H1 (cell line): Measurements from ENCODE around the gene CCNC. TPM values are rescaled to one million over a fixed set of nuclear protein-coding genes. Genes with fewer than 3 reads are reported as not detected.

Source experiments
- BCL11A ChIP-seq, 2 experiments: IDR thresholded peaks; one replicate each; pipeline ENCODE4 v1.6.1; 2011; ENCODE audit warnings: low read depth in 2 of 2, low read length in 2 of 2, mild to moderate bottlenecking in 2 of 2
- JUND ChIP-seq: IDR thresholded peaks from 2 replicates; pipeline ENCODE4 v1.6.1; 2011; ENCODE audit warnings: mild to moderate bottlenecking, improper control_type of control experiment, low read length
- TEAD4 ChIP-seq: IDR thresholded peaks from 2 replicates; pipeline ENCODE4 v1.6.1; 2012; ENCODE audit warnings: low read depth, low read length, inconsistent platforms, mixed read lengths
- polyA plus RNA-seq, 7 experiments: library from polyadenylated mRNA; depleted of rRNA in 3 of 7; stranded (reverse) in 5 of 7; unstranded in 2 of 7; fragments of >200 nt in 5 of 7; fragments of 200-250 nt in 2 of 7; gene quantifications; 1 replicate in 5 of 7; 2 replicates in 1 of 7; 4 replicates in 1 of 7; pipeline versions ENCODE4 v1.2.1 to v1.2.3, GENCODE V29; 2011 to 2013; ENCODE audit warnings: missing spikeins in 2 of 7, mixed read lengths in 2 of 7
- total RNA-seq: library from RNA; stranded (reverse); fragmentation: NEBNext Ultra II Directional; extraction: Animal tissue kit (Norgen Biotek cat#: 25700); gene quantifications from 2 replicates; pipeline ENCODE4 v1.2.1, GENCODE V29; 2021
- TF ChIP-seq, protein P1 (sequence below): IDR thresholded peaks from 2 replicates; pipeline ENCODE4 v1.6.1; 2012; ENCODE audit warnings: low read length, inconsistent platforms

Gene CCNC
- total and polyA plus RNA-seq, 2 of the 8 experiments (the other 6 are each of a cell fraction or from before 2014, with no cell fraction given) = 45.4 to 107 TPM

GRCh38 chr6:99579781-99580180 lies 11.3 kb upstream of the CCNC start (continued):
- TF ChIP-seq, protein P1, sequence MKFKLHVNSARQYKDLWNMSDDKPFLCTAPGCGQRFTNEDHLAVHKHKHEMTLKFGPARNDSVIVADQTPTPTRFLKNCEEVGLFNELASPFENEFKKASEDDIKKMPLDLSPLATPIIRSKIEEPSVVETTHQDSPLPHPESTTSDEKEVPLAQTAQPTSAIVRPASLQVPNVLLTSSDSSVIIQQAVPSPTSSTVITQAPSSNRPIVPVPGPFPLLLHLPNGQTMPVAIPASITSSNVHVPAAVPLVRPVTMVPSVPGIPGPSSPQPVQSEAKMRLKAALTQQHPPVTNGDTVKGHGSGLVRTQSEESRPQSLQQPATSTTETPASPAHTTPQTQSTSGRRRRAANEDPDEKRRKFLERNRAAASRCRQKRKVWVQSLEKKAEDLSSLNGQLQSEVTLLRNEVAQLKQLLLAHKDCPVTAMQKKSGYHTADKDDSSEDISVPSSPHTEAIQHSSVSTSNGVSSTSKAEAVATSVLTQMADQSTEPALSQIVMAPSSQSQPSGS = no peak
- TF ChIP-seq BCL11A (IDR thresholded peaks at IDR 0.05; ENCODE audit: low read depth in 2 of 2, low read length in 2 of 2) = no peak
- no peak for TF ChIP-seq TEAD4
- no peak for TF ChIP-seq JUND
